ENCODE measurements around the gene RETN.

Gene RETN

GRCh38 chr19:7650148-7650547 lies 18.7 kb upstream of the RETN start:
- no peak for TF ChIP-seq CTCF (IDR thresholded peaks at IDR 0.05; ENCODE audit: insufficient read depth, low read depth, low read length, missing control alignments)
- DNase-seq (ENCODE audit: low read depth) = no peak
- no peak overlapping the region for H3K4me3 ChIP-seq (ENCODE audit: low read depth, low read length)

GRCh38 chr19:7652061-7652641 lies 16.7 kb upstream of the RETN start:
- peak overlapping the region; percentile 28 for H3K4me3 ChIP-seq (ENCODE audit: low read depth, low read length)
- TF ChIP-seq CTCF (IDR thresholded peaks at IDR 0.05; ENCODE audit: insufficient read depth, low read depth, low read length, missing control alignments) = peak; percentile 93
- DNase-seq (ENCODE audit: low read depth) = peak; percentile 89

- H3K4me3 ChIP-seq (ENCODE audit: low read depth, low read length) = no peak overlapping the region
- DNase-seq (ENCODE audit: low read depth) = no peak
- TF ChIP-seq CTCF (IDR thresholded peaks at IDR 0.05; ENCODE audit: insufficient read depth, low read depth, low read length, missing control alignments) = no peak
Measured at GRCh38 chr19:7654401-7654800, 14.4 kb upstream of the RETN start.

- no peak for DNase-seq (ENCODE audit: low read depth)
- no peak for TF ChIP-seq CTCF (IDR thresholded peaks at IDR 0.05; ENCODE audit: insufficient read depth, low read depth, low read length, missing control alignments)
- no peak overlapping the region for H3K4me3 ChIP-seq (ENCODE audit: low read depth, low read length)
Measured at GRCh38 chr19:7655581-7655980, 13.3 kb upstream of the RETN start.

GRCh38 chr19:7657131-7657751 lies 11.6 kb upstream of the RETN start:
- no peak for TF ChIP-seq CTCF (IDR thresholded peaks at IDR 0.05; ENCODE audit: insufficient read depth, low read depth, low read length, missing control alignments)
- no peak overlapping the region for H3K4me3 ChIP-seq (ENCODE audit: low read depth, low read length)
- no peak for DNase-seq (ENCODE audit: low read depth)

GRCh38 chr19:7658219-7658686 lies 10.6 kb upstream of the RETN start:
- H3K4me3 ChIP-seq (ENCODE audit: low read depth, low read length) = peak overlapping the region; percentile 53
- DNase-seq (ENCODE audit: low read depth) = peak; percentile 96
- TF ChIP-seq CTCF (IDR thresholded peaks at IDR 0.05; ENCODE audit: insufficient read depth, low read depth, low read length, missing control alignments) = no peak
